ENCODE data around the gene DIP2A. TPM values are rescaled to one million over a fixed set of nuclear protein-coding genes. Genes with fewer than 3 reads are reported as not detected.
"Not testable (repeated sequence)": the region's sequence is repeated elsewhere in the genome, so short reads cannot be mapped to it uniquely, and the experiment has no call there.

Gene DIP2A
- total RNA-seq, 1 donor from 2014 or later: 25.9 TPM

DNA sequence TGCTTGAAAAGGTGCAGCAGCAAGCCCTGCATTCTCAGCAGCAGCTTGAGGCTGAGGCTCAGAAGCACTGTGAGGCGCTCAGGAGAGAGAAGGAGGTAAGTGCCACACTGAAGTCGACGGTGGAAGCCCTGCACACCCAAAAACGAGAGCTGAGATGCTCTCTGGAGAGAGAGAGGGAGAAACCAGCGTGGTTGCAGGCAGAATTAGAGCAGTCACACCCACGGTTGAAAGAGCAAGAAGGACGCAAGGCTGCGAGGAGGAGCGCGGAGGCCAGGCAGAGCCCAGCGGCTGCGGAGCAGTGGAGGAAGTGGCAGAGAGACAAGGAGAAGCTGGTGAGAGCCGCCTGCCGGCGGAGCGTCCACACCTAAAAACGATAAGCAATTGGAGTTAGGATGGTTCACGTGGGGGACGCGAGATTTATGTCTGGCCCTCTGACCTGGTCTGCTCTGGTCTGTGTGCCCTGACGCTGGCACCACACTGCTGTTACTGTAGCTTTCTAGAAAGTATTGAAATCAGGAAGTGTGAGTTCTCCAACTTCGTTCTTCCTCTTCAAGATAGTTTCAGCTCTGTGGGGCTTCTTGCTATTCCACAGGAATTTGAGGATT, 26.7 kb upstream of the DIP2A start:
- H3K27me3 ChIP-seq (ENCODE audit: low read depth): no peaks in the 10 kb centered on the region
- peaks cover 94% of the 10 kb centered on the region for H3K36me3 ChIP-seq
- H3K27ac ChIP-seq (replicated peaks): no peak overlapping the region
- H3K9me3 ChIP-seq (replicated peaks): no peaks in the 10 kb centered on the region
- no peak for DNase-seq
- intact Hi-C loops (cut with micrococcal nuclease): no loop called here
- no peak overlapping the region for H3K4me3 ChIP-seq
- TF ChIP-seq, protein P1, sequence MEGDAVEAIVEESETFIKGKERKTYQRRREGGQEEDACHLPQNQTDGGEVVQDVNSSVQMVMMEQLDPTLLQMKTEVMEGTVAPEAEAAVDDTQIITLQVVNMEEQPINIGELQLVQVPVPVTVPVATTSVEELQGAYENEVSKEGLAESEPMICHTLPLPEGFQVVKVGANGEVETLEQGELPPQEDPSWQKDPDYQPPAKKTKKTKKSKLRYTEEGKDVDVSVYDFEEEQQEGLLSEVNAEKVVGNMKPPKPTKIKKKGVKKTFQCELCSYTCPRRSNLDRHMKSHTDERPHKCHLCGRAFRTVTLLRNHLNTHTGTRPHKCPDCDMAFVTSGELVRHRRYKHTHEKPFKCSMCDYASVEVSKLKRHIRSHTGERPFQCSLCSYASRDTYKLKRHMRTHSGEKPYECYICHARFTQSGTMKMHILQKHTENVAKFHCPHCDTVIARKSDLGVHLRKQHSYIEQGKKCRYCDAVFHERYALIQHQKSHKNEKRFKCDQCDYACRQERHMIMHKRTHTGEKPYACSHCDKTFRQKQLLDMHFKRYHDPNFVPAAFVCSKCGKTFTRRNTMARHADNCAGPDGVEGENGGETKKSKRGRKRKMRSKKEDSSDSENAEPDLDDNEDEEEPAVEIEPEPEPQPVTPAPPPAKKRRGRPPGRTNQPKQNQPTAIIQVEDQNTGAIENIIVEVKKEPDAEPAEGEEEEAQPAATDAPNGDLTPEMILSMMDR (IDR thresholded peaks at IDR 0.05; ENCODE audit: borderline replicate concordance): no peak
- no peaks in the 10 kb centered on the region for H3K4me1 ChIP-seq

DNA sequence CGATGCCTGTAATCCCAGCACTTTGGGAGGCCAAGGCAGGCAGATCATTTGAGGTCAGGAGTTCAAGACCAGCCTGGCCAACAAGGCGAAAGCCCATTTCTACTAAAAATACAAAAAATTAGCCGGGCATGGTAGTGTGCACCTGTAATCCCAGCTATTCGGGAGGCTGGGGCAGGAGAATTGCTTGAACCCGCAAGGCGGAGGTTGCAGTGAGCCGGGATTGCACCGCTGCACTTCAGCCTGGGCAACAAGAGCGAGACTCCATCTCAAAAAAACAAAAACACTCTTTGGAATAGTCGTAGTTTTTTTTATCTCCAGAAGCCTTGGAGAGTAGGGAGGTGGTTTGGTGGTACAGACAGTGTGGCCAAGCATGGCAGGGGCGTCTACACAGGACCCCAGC, 25.6 kb upstream of the DIP2A start:
- H3K9me3 ChIP-seq (replicated peaks); intact Hi-C loops (cut with micrococcal nuclease); H3K27me3 ChIP-seq (ENCODE audit: low read depth); H3K4me1 ChIP-seq; DNase-seq; H3K4me3 ChIP-seq; H3K27ac ChIP-seq (replicated peaks): not testable (repeated sequence)
- peaks cover 95% of the 10 kb centered on the region for H3K36me3 ChIP-seq

DNA sequence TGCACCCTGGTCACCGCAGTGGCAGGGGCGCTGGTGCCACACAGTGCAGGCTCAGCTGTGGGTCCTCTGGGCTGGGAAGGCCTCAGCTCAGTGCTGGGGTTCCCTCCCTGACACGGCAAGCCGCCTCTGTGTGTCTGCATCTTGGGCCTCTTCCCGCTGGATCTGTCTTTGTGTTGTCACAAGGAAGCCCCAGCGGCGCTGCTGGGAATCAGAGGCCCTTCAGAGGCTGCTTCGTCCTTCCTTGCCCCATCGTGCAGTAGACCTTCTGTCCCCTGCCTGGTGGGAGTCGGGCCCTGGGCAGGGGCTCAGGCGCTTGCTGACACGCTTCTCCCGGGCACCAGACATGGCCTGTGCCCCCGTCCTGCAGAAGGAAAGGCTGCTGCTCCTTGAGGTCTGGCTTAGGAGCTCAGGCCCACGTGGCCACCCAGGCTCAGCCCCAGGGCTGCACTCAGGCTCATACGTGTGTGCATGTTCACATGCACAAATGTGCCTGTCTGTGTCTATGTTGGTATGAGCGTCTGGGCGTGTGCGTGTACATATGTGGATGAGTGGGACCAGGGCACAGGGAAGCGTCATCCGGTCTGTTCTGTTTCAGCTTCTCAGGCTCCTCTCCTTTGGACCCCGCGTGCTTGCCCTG, 24.3 kb upstream of the DIP2A start:
- Histone ChIP-seq H3K36me3 (peaks cover 98% of the 10 kb centered on the region), H3K4me3 (no peak overlapping the region), H3K4me1 (no peaks in the 10 kb centered on the region), H3K27me3 (ENCODE audit: low read depth) (no peaks in the 10 kb centered on the region), H3K9me3 (replicated peaks) (no peaks in the 10 kb centered on the region), H3K27ac (replicated peaks) (no peak overlapping the region)
- intact Hi-C loops (cut with micrococcal nuclease): no loop called here
- TF ChIP-seq, protein P1 (IDR thresholded peaks at IDR 0.05; ENCODE audit: borderline replicate concordance): no peak
- no peak for DNase-seq

DNA sequence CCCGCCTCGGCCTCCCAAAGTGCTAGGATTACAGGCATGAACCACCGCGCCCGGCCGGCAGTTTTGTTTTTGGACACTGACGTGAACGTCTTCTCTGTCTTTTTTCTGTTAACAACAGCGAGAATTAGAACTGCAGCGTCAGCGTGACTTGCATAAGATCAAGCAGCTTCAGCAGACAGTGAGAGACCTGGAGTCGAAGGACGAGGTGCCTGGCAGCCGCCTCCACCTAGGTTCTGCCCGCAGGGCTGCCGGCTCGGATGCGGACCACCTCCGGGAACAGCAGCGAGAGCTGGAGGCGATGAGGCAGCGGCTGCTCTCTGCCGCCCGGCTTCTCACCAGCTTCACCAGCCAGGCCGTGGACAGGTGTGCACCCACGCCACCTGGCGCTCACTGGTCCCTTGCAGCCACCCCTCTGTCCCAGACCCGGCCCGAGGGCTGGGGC, 22.9 kb upstream of the DIP2A start:
- DNase-seq: no peak
- H3K9me3 ChIP-seq (replicated peaks): no peaks in the 10 kb centered on the region
- TF ChIP-seq, protein P1 (IDR thresholded peaks at IDR 0.05; ENCODE audit: borderline replicate concordance): no peak
- peaks cover 98% of the 10 kb centered on the region for H3K36me3 ChIP-seq
- no peak overlapping the region for H3K4me3 ChIP-seq
- H3K27me3 ChIP-seq (ENCODE audit: low read depth): no peaks in the 10 kb centered on the region
- no peaks in the 10 kb centered on the region for H3K4me1 ChIP-seq
- intact Hi-C loops (cut with micrococcal nuclease): no loop called here
- no peak overlapping the region for H3K27ac ChIP-seq (replicated peaks)

DNA sequence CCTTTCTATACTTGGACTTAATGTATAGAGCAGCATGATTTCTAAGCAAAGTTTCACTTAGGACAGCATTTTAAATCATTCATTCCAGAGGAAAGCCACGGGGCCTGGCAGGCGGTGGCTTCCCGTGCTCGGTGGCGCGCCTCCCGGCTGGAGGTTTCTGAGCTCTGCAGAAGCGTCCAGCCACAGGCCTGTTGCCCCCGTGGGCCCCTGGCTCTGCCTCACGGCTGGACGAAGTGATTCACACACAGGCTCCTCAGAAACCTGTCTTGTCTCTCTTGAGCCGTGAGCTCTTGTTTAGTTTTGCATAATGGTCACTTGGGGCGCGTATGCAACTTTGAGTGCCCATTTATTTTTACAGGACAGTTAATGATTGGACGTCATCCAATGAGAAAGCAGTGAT, 22.1 kb upstream of the DIP2A start:
- H3K27me3 ChIP-seq (ENCODE audit: low read depth): no peaks in the 10 kb centered on the region
- TF ChIP-seq, protein P1 (IDR thresholded peaks at IDR 0.05; ENCODE audit: borderline replicate concordance): no peak
- no peaks in the 10 kb centered on the region for H3K9me3 ChIP-seq (replicated peaks)
- no peak overlapping the region for H3K27ac ChIP-seq (replicated peaks)
- peaks cover 98% of the 10 kb centered on the region for H3K36me3 ChIP-seq
- H3K4me1 ChIP-seq: no peaks in the 10 kb centered on the region
- H3K4me3 ChIP-seq: no peak overlapping the region
- intact Hi-C loops (cut with micrococcal nuclease): no loop called here
- DNase-seq: no peak

DNA sequence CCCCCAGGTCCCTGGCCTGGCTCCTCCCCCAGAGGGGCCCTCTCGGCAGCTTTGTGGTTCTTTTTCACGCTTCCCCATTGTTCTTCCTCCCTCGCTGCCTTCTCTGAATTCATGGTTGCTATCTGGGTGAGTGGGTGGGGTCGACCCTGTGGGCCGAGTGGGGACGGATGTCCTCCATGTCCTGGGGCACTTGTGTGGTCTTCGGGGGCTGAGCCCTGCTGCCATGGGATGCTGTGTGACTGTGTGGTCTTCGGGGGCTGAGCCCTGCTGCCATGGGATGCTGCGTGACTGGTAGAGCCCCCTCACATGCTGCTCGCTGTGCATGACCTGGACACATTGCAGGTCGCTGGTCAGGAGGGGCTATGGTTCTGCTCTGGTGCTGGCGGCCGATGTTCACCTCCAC, 21.6 kb upstream of the DIP2A start:
- DNase-seq: no peak
- peaks cover 98% of the 10 kb centered on the region for H3K36me3 ChIP-seq
- H3K9me3 ChIP-seq (replicated peaks): no peaks in the 10 kb centered on the region
- H3K27ac ChIP-seq (replicated peaks): no peak overlapping the region
- TF ChIP-seq, protein P1 (IDR thresholded peaks at IDR 0.05; ENCODE audit: borderline replicate concordance): no peak
- no peak overlapping the region for H3K4me3 ChIP-seq
- no peaks in the 10 kb centered on the region for H3K27me3 ChIP-seq (ENCODE audit: low read depth)
- no peaks in the 10 kb centered on the region for H3K4me1 ChIP-seq
- intact Hi-C loops (cut with micrococcal nuclease): no loop called here
